Retina (tissue), 1 donor: Measurements from ENCODE around the gene PCTP.

Experiments used
- DNase-seq: peaks from one replicate; pipeline ENCODE4 v3.0.0-alpha.2; 2016

Gene PCTP

GRCh38 chr17:55812323-55812722, 61.5 kb downstream of the PCTP start:
- no peak for DNase-seq

- DNase-seq: no peak
Measured at GRCh38 chr17:55813944-55814343, 63.1 kb downstream of the PCTP start.

GRCh38 chr17:55814377-55814776, 63.5 kb downstream of the PCTP start:
- DNase-seq: no peak

GRCh38 chr17:55816532-55817396, 65.9 kb downstream of the PCTP start:
- no peak for DNase-seq

GRCh38 chr17:55817397-55817709, 66.5 kb downstream of the PCTP start:
- no peak for DNase-seq

- no peak for DNase-seq
Measured at GRCh38 chr17:55818026-55818425, 67.2 kb downstream of the PCTP start.

GRCh38 chr17:55818451-55819375, 67.9 kb downstream of the PCTP start:
- DNase-seq: no peak

GRCh38 chr17:55820675-55821074, 69.8 kb downstream of the PCTP start:
- DNase-seq: no peak

- DNase-seq: no peak
Measured at GRCh38 chr17:55822028-55822427, 71.2 kb downstream of the PCTP start.

GRCh38 chr17:55825213-55825612, 74.4 kb downstream of the PCTP start:
- DNase-seq: no peak
